Colonic mucosa (tissue), 4 donors: ENCODE data around the gene NCKAP5. TPM values are rescaled to one million over a fixed set of nuclear protein-coding genes. Genes with fewer than 3 reads are reported as not detected.

ENCODE experiments used
- DNase-seq: peaks from one replicate; pipeline ENCODE4 v3.0.0-alpha.2; 2020
- H3K27ac ChIP-seq: fragments of 200-600 bp; one replicate; pipeline ENCODE4 v1.8.0; 2021
- H3K27me3 ChIP-seq: fragments of 200-600 bp; one replicate; pipeline ENCODE4 v1.8.0; 2021
- H3K36me3 ChIP-seq: fragments of 200-600 bp; one replicate; pipeline ENCODE4 v1.8.0; 2021
- H3K4me1 ChIP-seq: fragments of 200-600 bp; one replicate; pipeline ENCODE4 v1.8.0; 2021; ENCODE audit warnings: mild to moderate bottlenecking
- H3K4me3 ChIP-seq: fragments of 200-600 bp; one replicate; pipeline ENCODE4 v1.8.0; 2021
- H3K9ac ChIP-seq, 2 donors: one replicate each; pipeline ENCODE4 v1.7.0; 2013; ENCODE audit warnings: control low read depth in 2 of 2, low read depth in 2 of 2, low read length in 2 of 2
- H3K9me3 ChIP-seq: fragments of 200-600 bp; one replicate; pipeline ENCODE4 v1.8.0; 2021
- CTCF ChIP-seq: fragments of 200-600 bp; IDR thresholded peaks from one replicate; pipeline ENCODE4 v1.8.0; 2022; ENCODE audit warnings: antibody characterized with exemption, mild to moderate bottlenecking
- intact Hi-C: fragments of 100-400 bp; cut with DNase I; formaldehyde crosslinking; loops from one replicate; pipeline ENCODE4 v1.14.1; 2022
- total RNA-seq, 2 donors: library from RNA; stranded (reverse); fragmentation: NEBNext Ultra II Directional in 1 of 2; extraction: Animal tissue kit (Norgen Biotek cat#: 25700) in 1 of 2; gene quantifications; one replicate each; pipeline ENCODE4 v1.2.1, GENCODE V29; 2021
- donor health status: healthy.
- donor health status: DM: no; HTN: no; CAD: no.
- donor health status: DM: no; HTN: no; CAD: no.

NCKAP5 gene
- total RNA-seq, 2 donors from 2014 or later, result 2.9 to 3.7 TPM

GRCh38 chr2:132979339-132980093, 588.7 kb downstream of the NCKAP5 start:
- Histone ChIP-seq H3K9me3 (no peaks in the 10 kb centered on the region), H3K27ac (no peak overlapping the region), H3K4me3 (no peak overlapping the region), H3K4me1 (no peaks in the 10 kb centered on the region), H3K27me3 (no peaks in the 10 kb centered on the region), H3K36me3 (no peaks in the 10 kb centered on the region), H3K9ac (no peak overlapping the region)
- no peak for TF ChIP-seq CTCF
- no peak for DNase-seq
- intact Hi-C loops, result no loop called here

GRCh38 chr2:132978840-132979239, 589.4 kb downstream of the NCKAP5 start:
- DNase-seq, result no peak
- no peak for TF ChIP-seq CTCF
- Histone ChIP-seq H3K27ac (no peak overlapping the region), H3K4me1 (no peaks in the 10 kb centered on the region), H3K9me3 (no peaks in the 10 kb centered on the region), H3K27me3 (no peaks in the 10 kb centered on the region), H3K9ac (no peak overlapping the region), H3K4me3 (no peak overlapping the region), H3K36me3 (no peaks in the 10 kb centered on the region)
- intact Hi-C loops, result no loop called here

- Histone ChIP-seq H3K4me1 (no peaks in the 10 kb centered on the region), H3K36me3 (no peaks in the 10 kb centered on the region), H3K9ac (no peak overlapping the region), H3K4me3 (no peak overlapping the region), H3K27me3 (no peaks in the 10 kb centered on the region), H3K9me3 (no peaks in the 10 kb centered on the region), H3K27ac (no peak overlapping the region)
- intact Hi-C loops, result no loop called here
- no peak for DNase-seq
- TF ChIP-seq CTCF, result no peak
These were observed 590.3 kb downstream of the NCKAP5 start for GRCh38 chr2:132977812-132978529.

- H3K36me3 ChIP-seq, result no peaks in the 10 kb centered on the region
- H3K9me3 ChIP-seq, result no peaks in the 10 kb centered on the region
- H3K4me1 ChIP-seq, result no peaks in the 10 kb centered on the region
- no peak for DNase-seq
- H3K27ac ChIP-seq, result no peak overlapping the region
- H3K9ac ChIP-seq, result no peak overlapping the region
- intact Hi-C loops, result no loop called here
- H3K4me3 ChIP-seq, result no peak overlapping the region
- TF ChIP-seq CTCF, result no peak
- no peaks in the 10 kb centered on the region for H3K27me3 ChIP-seq
These were observed 592.8 kb downstream of the NCKAP5 start for GRCh38 chr2:132975193-132976105.

GRCh38 chr2:132974467-132975095, 593.7 kb downstream of the NCKAP5 start:
- Histone ChIP-seq H3K36me3 (no peaks in the 10 kb centered on the region), H3K27me3 (no peaks in the 10 kb centered on the region), H3K9me3 (no peaks in the 10 kb centered on the region), H3K4me3 (no peak overlapping the region), H3K9ac (no peak overlapping the region), H3K27ac (no peak overlapping the region), H3K4me1 (no peaks in the 10 kb centered on the region)
- DNase-seq, result no peak
- no peak for TF ChIP-seq CTCF
- intact Hi-C loops, result no loop called here
